Gastrocnemius medialis (tissue), 4 donors: Measurements from ENCODE around the gene TPRG1L. TPM values are rescaled to one million over a fixed set of nuclear protein-coding genes. Genes with fewer than 3 reads are reported as not detected.

Experiments used
- ATAC-seq, 2 donors: fragments of 150-250 bp; one replicate each; pipeline ENCODE4 v1.9.1; 2016
- DNase-seq, 2 donors: peaks; one replicate each; pipeline ENCODE4 v3.0.0-alpha.2; 2019
- H3K27ac ChIP-seq, 4 donors: fragments of 200-600 bp; sonication (generic); 1 replicate in 1 of 4; 2 replicates in 3 of 4; pipeline ENCODE4 v1.5.1; 2016 to 2018; ENCODE audit warnings: mild to moderate bottlenecking in 2 of 4, moderate library complexity in 1 of 4
- H3K27me3 ChIP-seq, 3 donors: fragments of 200-600 bp; sonication (generic) in 2 of 3; 1 replicate in 1 of 3; 2 replicates in 2 of 3; pipeline versions ENCODE4 v1.5.1 to v1.6.0; 2016 to 2019; ENCODE audit warnings: mild to moderate bottlenecking in 1 of 3, moderate library complexity in 1 of 3
- H3K36me3 ChIP-seq, 2 donors: fragments of 200-600 bp; sonication (generic) in 1 of 2; one replicate each; pipeline ENCODE4 v1.5.1; 2017 to 2018
- H3K4me1 ChIP-seq, 2 donors: fragments of 200-600 bp; sonication (generic) in 1 of 2; one replicate each; pipeline ENCODE4 v1.5.1; 2016 to 2017; ENCODE audit warnings: mild to moderate bottlenecking in 2 of 2
- H3K4me3 ChIP-seq, 4 donors: fragments of 200-600 bp; sonication (generic) in 3 of 4; 1 replicate in 1 of 4; 2 replicates in 3 of 4; pipeline ENCODE4 v1.5.1; 2016 to 2019; ENCODE audit warnings: mild to moderate bottlenecking in 2 of 4
- H3K9me3 ChIP-seq, 3 donors: fragments of 200-600 bp; sonication (generic) in 2 of 3; 1 replicate in 1 of 3; 2 replicates in 2 of 3; pipeline ENCODE4 v1.5.1; 2016 to 2019
- POLR2A ChIP-seq, 2 donors: fragments of 450-650 bp; IDR thresholded peaks; one replicate each; pipeline ENCODE4 v1.6.1; 2017; ENCODE audit warnings: antibody characterized with exemption in 2 of 2, mild to moderate bottlenecking in 2 of 2, moderate library complexity in 2 of 2
- in situ Hi-C, 4 donors: fragments of 200-750 bp; cut with MboI; loops; one replicate each; pipeline versions ENCODE4 v1.15.0 to v1.8.0; 2017; ENCODE audit warnings: low sequenced_read_pairs in 4 of 4
- intact Hi-C: fragments of 100-400 bp; cut with DNase I; formaldehyde crosslinking; loops from one replicate; pipeline ENCODE4 v1.15.1; 2023; ENCODE audit warnings: low total_unique reads
- total RNA-seq, 4 donors: library from RNA; depleted of rRNA; stranded (reverse); fragments of >200 nt; gene quantifications; one replicate each; pipeline versions ENCODE4 v1.1.0 to v1.2.3, GENCODE V29; 2016
- TF ChIP-seq, protein P1 (sequence below), 5 experiments: fragments of 450-650 bp in 3 of 5; fragments of 200-600 bp in 2 of 5; sonication (generic) in 2 of 5; IDR thresholded peaks in 4 of 5; conservative IDR thresholded peaks in 1 of 5; 1 replicate in 4 of 5; 2 replicates in 1 of 5; pipeline ENCODE4 v1.5.1; 2016 to 2019; ENCODE audit warnings: antibody characterized with exemption in 5 of 5, mild to moderate bottlenecking in 3 of 5, moderate library complexity in 3 of 5

Gene TPRG1L
- total RNA-seq, 4 donors from 2014 or later: 25.3 to 38.7 (median 30.0) TPM

DNA sequence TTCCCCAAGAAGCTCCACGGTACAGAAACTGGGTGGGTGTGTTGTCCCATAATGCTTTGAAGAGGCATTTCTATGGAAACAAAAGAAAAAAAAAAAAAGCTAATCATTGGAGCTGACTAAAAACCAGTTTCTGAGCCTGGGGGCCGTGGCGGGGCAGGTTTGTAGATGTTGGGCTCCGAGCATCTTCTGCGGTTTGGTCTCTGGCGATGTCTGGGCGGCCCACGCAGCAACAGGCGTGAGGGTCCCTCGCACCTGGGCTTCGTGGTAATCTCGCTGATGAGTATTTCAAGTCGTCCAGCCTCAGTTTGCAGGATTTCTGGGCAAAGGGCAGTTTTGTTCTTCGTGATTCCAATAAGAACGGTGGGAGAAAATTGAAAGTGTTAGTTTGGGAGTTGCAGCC lies 34.3 kb downstream of the TPRG1L start:
- Histone ChIP-seq H3K27ac (no peak overlapping the region), H3K9me3 (no peaks in the 10 kb centered on the region), H3K36me3 (no peaks in the 10 kb centered on the region), H3K4me3 (no peak overlapping the region), H3K27me3 (peaks cover 11 to 21% (median 16%) of the 10 kb centered on the region in 3 donors), H3K4me1 (no peaks in the 10 kb centered on the region)
- in situ Hi-C loops (no loop called here), intact Hi-C loops (no loop called here)
- ATAC-seq (no peak), DNase-seq (peak in 1 of 2 donors; percentile 5)
- no peak for TF ChIP-seq POLR2A (IDR thresholded peaks at IDR 0.05)
- TF ChIP-seq, protein P1, sequence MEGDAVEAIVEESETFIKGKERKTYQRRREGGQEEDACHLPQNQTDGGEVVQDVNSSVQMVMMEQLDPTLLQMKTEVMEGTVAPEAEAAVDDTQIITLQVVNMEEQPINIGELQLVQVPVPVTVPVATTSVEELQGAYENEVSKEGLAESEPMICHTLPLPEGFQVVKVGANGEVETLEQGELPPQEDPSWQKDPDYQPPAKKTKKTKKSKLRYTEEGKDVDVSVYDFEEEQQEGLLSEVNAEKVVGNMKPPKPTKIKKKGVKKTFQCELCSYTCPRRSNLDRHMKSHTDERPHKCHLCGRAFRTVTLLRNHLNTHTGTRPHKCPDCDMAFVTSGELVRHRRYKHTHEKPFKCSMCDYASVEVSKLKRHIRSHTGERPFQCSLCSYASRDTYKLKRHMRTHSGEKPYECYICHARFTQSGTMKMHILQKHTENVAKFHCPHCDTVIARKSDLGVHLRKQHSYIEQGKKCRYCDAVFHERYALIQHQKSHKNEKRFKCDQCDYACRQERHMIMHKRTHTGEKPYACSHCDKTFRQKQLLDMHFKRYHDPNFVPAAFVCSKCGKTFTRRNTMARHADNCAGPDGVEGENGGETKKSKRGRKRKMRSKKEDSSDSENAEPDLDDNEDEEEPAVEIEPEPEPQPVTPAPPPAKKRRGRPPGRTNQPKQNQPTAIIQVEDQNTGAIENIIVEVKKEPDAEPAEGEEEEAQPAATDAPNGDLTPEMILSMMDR (IDR thresholded peaks at IDR 0.05 in 4 of 5, conservative IDR thresholded peaks at IDR 0.05 in 1 of 5): no peak

DNA sequence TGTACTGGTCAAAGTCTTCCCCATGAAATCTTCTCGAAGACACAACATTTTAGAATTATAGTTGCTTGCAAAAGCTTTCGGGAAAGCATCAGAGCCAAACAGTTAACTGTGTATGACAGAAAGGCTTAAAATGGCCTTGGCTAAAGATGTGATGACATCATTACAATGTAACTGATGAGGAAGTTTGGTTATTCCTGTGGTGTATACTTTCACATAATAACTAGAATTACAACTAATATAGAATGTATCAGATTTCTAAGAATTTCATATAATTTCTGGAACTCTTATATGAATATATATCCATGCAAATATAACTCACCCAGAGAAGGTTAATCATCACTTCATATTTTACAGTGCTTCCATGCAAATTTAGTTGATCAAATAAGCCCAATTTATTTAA lies 35.9 kb downstream of the TPRG1L start:
- no peaks in the 10 kb centered on the region for H3K4me1 ChIP-seq
- no peak for TF ChIP-seq POLR2A (IDR thresholded peaks at IDR 0.05)
- TF ChIP-seq, protein P1 (IDR thresholded peaks at IDR 0.05 in 4 of 5, conservative IDR thresholded peaks at IDR 0.05 in 1 of 5): no peak
- intact Hi-C loops: no loop called here
- ATAC-seq (no peak), DNase-seq (no peak)
- in situ Hi-C loops: no loop called here
- H3K27me3 ChIP-seq: peaks cover 0 to 7% (median 5%) of the 10 kb centered on the region in 3 donors
- H3K4me3 ChIP-seq: no peak overlapping the region
- H3K27ac ChIP-seq: no peak overlapping the region
- H3K9me3 ChIP-seq: no peaks in the 10 kb centered on the region
- H3K36me3 ChIP-seq: no peaks in the 10 kb centered on the region

DNA sequence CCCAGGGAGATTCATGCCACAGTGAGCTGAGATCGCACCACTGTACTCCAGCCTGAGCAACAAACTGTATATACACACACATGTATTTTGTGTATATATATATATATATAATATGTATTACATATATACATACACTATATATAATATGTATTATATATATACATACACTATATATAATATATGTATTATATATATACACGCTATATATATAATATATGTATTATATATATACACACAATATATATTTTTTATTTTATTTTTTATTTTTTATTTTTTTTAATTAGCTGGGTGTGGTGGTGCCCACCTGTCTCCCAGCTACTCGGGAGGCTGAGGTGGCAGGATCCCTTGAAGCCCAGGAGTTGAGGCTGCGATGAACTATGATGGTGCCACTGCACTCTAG lies 36.8 kb downstream of the TPRG1L start:
- Histone ChIP-seq H3K27ac (no peak overlapping the region), H3K4me1 (no peaks in the 10 kb centered on the region), H3K9me3 (no peaks in the 10 kb centered on the region), H3K27me3 (peaks cover 0 to 2% (median 2%) of the 10 kb centered on the region in 3 donors), H3K4me3 (no peak overlapping the region), H3K36me3 (no peaks in the 10 kb centered on the region)
- in situ Hi-C loops: no loop called here
- no peak for TF ChIP-seq POLR2A (IDR thresholded peaks at IDR 0.05)
- TF ChIP-seq, protein P1 (IDR thresholded peaks at IDR 0.05 in 4 of 5, conservative IDR thresholded peaks at IDR 0.05 in 1 of 5): no peak
- intact Hi-C loops: no loop called here
- no peak for ATAC-seq
- no peak for DNase-seq

DNA sequence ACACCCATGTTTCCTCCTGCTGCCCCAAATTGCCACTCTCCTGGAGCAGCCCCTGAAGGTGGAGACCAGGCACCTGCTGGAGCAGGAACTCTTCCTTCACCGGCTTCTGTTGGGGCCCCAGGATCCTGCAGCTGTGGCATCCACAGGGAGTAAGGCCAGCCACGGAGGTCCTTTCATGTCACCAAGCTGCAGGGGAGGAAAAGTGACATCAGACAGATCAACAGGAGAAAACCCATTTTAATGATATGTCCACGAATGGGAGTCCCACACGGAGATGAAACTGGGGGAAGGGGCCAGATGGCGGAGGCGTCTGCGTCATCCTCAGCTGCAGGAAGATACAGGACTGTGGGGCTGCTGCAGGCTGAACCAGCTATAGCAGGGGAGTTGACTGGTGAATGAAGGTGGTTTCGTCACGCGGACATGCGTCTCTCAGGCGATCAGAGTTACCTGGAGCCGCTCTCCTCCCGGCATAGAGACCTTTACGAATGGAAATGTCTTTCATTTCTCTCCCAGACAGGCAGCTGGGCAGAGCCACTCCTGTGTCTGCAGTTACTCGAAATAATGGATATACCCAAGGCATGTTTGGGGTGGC lies 37.4 kb downstream of the TPRG1L start:
- peak in 1 of 2 donors; percentile 5 for DNase-seq
- Histone ChIP-seq H3K4me1 (no peaks in the 10 kb centered on the region), H3K4me3 (no peak overlapping the region), H3K9me3 (no peaks in the 10 kb centered on the region), H3K27ac (no peak overlapping the region), H3K36me3 (no peaks in the 10 kb centered on the region), H3K27me3 (peaks cover 0 to 2% (median 0%) of the 10 kb centered on the region in 3 donors)
- no peak for ATAC-seq
- intact Hi-C loops: no loop called here
- TF ChIP-seq POLR2A (IDR thresholded peaks at IDR 0.05): no peak
- TF ChIP-seq, protein P1 (IDR thresholded peaks at IDR 0.05 in 4 of 5, conservative IDR thresholded peaks at IDR 0.05 in 1 of 5): no peak
- in situ Hi-C loops: no loop called here
